ENCODE measurements around the gene FMN2.

DNA sequence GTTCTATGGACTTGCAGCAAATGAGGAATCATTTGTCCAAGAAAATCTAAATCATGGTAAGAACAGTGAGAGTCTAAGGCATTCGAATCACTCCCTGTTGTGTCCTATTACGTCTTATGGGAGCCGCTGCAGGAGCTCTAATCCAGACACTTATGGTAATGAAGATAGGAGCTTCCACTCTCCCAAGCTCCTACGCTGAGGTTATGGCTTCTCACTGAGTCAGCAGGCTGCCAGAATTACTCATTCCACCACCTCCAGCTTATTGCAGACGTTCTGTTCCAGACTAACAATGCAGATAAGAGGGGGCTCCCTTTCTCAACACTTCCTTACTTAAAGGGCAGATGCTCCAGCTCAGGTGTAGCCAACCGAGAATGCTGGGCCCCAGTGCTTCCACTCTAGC lies 307.7 kb downstream of the FMN2 start:
- TF ChIP-seq, protein P1, sequence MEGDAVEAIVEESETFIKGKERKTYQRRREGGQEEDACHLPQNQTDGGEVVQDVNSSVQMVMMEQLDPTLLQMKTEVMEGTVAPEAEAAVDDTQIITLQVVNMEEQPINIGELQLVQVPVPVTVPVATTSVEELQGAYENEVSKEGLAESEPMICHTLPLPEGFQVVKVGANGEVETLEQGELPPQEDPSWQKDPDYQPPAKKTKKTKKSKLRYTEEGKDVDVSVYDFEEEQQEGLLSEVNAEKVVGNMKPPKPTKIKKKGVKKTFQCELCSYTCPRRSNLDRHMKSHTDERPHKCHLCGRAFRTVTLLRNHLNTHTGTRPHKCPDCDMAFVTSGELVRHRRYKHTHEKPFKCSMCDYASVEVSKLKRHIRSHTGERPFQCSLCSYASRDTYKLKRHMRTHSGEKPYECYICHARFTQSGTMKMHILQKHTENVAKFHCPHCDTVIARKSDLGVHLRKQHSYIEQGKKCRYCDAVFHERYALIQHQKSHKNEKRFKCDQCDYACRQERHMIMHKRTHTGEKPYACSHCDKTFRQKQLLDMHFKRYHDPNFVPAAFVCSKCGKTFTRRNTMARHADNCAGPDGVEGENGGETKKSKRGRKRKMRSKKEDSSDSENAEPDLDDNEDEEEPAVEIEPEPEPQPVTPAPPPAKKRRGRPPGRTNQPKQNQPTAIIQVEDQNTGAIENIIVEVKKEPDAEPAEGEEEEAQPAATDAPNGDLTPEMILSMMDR (IDR thresholded peaks at IDR 0.05): no peak
- no peak for TF ChIP-seq POLR2A (IDR thresholded peaks at IDR 0.05)

All from Peyer's patch (tissue), 4 donors.